NCI-H1694 treated with DMSO at 0.1 percent for 48 hours (cell line): ENCODE measurements around the gene SGO2.
"Not testable (repeated sequence)": the region's sequence is repeated elsewhere in the genome, so short reads cannot be mapped to it uniquely, and the experiment has no call there.

Experiments used
- DNase-seq: peaks from one replicate; lab custom pipeline; 2025; lab: John Stamatoyannopoulos, UW

The SGO2 gene

DNA sequence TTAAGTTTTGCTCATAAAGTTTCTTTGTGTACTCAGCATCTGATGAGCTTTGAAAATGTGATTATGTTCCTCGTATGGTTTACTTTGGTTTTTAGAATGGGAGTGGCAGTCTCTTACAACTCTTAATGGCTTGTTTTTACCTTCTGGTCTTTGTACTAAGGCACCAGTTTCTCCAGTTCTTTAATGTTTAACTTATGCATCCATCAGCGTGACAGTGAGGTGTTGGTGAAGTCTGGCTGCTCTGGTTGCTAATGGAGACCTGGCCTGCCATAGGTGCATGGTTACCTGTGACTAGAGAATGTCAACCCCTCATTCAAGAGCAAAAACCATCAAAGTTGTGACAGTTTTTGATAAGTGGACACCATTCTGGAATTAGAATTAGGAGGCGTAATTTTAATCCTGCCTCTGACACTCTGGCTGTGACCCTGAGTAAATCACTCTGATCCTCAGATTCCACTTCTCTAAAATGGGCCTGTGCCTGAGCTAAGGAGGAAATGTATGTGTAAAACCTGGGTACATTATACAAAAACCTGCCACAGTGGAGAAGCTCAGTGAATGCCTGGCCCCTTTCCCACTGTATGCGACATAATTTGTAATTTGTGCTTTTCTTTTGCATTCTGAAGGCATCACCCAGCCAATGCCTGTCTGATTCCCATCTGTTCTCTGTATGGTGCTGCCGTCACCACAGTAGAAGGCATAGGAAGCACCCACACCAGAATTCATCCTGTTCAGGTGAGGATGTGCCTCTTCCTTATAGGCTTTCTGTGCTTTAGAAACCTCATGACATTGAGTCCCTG lies 71.0 kb downstream of the SGO2 start:
- DNase-seq: no peak

DNA sequence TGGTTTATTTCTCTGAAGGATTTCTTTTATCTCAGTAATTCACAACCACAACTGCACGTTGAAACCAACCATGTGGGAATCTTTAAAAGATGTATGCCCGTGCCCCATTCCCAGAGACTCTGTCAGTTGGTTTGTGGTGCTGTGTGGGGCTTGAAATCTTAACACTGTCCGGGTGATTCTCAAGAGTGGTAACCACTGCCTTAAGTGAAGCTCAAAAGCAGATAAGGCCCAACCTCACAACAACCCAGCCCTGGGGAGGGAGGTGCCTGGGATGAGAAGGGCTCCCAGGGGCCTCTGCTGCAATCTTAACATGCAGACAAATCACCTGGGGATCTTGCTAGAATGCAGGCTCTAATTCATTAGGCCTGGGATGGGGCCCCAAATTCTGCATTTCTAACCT lies 73.2 kb downstream of the SGO2 start:
- DNase-seq: no peak

DNA sequence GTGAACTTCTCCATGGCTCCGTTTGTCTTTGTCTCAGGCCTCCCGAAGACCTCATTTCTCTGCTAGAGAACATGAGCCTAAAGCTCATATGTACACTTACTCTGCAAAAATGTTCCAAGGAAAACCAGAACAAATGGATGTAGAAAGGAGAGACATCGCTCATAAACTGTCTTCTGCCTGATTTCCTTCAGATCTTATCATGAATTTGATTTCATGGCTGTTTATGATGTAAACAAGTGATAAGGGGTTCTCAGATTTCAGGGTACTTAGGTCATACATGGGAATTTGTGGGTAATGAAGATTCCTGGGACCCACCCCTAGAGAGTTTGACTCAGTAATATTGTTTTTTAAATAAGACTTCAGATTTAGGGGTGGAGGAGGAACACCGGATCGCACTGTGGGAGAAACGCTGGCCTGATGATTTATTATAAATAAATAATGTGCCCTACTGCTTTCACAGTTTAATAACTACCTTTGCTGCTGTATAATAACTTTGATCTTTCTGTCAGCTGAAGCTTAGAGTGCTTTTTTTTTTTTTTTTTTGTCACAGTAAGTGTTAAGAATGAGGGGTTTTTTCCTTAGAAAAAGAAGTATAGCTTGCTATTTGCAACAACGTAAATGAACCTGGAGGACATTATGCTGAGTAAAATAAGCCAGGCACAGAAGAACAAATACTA lies 74.7 kb downstream of the SGO2 start:
- no peak for DNase-seq

DNA sequence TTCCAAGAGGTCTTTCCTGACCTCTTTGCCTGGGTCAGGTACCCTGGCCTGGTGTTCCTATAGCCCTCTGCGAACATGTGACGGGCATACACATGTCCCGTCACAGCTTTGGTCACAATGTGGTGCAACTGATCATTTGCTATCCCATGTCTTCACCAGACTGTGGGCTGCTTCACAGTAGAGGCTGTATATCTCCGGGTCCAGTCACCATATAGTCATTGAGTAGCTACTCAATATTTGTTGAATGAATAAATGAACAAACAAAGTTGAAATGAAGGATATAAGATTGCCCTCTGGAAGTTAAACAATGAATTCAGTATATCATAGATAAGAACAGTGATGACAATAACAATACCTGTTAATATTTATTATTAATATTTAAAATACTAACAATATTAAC lies 76.6 kb downstream of the SGO2 start:
- no peak for DNase-seq

DNA sequence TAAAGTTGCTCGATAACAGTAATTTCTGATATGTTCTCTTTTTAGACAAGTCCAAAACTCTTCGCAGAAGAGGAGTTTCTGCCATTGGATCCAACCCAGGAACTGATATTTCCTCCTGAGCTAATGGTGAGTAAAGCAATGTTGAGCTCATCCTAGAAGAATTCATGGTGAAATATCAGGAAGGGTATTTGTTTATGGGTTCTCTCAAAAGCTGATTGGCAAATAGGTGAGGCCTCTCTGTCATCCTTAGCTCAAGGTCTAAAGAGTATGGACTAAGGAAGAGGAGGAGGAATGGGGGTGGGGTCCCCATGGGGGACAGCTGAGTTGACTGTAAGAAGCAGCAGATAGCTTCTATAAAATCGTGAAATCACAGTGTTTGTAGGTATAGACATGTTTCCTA lies 78.0 kb downstream of the SGO2 start:
- no peak for DNase-seq

DNA sequence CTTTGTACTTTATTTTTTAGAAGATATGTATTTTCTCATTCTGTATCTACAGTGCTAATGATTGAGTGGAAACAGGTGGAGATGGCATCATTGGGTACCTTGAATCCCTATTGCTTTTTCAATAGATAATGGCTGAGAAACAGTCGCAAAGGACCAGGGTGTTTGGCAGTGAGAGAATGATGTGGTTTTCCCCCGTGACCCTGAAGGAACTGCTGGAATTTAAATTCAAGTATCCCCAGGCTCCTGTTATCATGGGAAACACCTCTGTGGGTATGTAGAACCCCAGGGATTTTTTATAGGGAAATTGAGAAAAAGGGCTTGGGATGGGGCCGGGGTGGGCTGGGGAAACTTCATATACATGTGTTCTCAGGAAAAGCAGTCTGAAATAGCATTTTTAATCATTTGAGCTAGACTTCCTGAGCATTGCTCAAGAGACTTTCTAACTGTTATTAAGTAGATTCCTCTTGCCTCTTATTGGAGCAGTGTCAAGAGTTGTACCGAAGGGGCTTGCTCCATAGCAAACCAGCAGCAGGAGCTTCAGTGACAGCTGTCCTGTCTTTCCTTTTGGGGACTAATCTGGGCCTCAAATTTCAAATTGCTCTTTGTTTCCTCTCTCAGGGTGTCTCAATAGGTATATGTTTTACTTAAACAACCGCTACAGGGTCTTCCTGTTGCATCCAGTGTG lies 78.7 kb downstream of the SGO2 start:
- DNase-seq: no peak

DNA sequence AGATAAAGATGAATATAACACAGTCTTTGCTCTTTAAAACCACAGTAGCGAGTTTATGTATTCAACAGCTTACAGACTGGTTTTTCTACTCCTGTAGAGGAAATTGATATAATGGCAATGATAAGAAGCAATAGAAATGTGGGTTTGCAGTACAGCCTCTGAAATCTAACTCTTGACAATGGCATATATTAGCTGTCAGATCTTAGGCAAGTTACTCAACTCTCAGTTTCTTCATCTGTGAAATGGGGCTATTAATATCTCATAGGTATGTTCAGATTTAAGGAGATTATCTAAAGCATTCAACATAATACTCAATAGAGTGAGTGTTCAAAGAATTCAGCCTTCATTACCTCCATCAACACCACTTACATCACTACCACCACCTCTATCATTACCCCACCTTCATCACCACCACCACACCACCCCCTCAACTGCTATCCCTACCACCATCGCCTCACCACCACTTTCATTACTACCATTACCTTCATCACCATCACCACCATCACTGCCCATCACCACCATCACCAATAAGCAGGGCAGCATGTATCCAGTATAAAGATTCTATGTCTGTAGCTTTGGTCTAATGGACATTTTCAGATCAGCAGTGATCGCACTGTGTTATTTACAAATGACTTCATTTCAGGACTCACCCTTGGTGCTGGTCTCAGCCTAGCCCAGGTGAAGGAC lies 82.5 kb downstream of the SGO2 start:
- no peak for DNase-seq

DNA sequence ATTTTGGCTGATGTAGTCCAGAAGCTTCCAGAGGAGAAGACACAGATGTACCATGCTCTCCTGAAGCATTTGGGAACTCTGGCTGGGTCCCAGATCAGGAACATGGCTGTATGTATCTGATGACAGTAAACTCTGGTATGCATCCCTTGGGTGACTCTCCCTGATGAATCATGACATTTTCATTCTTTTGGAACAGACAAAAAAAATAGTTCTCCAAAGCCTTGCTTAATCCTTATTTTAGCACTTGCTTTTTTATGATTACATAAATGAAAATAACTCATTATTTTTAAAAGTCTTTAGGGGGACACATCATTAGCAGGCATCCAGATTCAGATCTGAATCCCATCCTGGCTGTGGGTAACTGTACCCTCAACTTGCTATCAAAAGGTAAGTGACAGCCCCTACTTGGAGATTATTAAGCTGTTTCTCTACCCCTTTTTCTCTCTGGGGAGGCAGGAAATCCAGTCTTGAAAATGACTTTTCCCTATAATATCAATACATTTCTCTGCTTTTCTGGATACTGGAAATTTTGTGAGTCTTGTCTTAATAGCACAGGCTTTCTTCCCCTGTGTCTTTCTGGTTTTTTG lies 83.1 kb downstream of the SGO2 start:
- DNase-seq: no peak

DNA sequence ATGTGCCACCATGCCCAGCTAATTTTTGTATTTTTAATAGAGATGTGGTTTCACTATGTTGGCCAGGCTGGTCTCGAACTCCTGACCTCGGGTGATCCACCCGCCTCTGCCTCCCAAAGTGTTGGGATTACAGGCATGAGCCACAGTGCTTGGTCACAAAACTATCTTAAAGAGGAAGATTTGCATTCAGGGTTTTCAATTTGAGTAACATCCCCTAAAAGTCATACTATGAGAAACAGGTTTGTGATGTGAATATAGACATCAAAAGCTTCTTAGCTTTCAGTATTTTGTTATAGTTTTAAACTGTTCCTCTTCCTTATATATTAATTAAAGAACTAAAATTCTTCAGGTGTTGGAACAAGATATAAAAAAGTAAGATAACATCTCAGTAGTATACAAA lies 84.2 kb downstream of the SGO2 start:
- not testable (repeated sequence) for DNase-seq

DNA sequence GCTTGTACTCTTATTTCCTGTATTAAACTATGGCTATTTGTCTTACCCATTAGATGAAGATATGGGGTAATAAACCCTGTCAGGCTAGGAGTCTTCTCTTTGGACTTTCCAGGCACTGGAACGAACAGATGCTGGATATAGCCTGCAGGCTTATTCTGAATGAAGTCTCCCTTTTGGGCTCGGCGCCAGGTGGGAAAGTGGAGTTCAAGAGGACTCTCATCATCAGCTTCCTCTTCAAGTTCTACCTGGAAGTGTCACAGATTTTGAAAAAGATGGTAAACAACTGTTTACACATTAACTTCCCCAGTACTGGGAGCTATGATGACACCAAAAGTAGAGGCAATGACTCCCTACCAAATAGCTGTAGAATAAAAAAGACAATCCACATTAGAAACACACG lies 87.7 kb downstream of the SGO2 start:
- DNase-seq: no peak

DNA sequence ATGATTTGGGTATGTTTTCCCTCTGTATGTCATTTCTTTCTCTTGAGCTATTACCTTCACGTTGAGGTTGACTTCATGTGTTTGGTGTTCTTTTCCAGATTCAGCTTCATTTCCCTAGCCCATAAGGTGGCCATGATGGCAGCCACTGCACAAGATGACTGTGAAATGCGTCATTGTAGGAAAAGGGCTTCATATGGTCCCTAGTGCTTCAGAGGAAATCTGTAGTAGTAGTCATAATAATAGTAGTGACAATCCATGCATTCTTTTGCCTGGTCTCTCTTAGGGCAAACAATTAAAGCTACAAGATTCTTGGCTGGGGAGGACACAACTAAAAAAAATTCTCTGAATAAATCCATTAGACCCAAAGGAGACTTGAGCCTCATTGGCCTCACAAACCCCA lies 88.2 kb downstream of the SGO2 start:
- no peak for DNase-seq

DNA sequence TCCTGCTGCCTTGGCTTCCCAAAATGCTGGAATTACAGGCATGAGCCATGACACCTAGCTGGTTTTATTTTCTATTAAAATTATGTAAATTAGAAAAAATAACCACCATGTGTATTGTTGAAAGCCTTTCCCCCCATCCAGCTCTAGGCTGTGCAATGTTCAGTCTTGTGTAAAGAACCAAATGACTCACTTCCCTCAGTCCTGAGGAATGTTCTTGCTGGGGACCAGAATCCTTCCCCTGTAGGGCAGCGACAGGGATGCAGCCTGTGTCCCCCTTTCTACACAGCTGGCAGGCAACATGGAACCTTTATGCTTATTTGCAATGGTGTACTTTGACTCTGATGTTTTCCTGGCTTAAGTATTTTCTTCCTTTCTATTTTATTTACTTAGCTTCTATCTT lies 89.2 kb downstream of the SGO2 start:
- DNase-seq: no peak

DNA sequence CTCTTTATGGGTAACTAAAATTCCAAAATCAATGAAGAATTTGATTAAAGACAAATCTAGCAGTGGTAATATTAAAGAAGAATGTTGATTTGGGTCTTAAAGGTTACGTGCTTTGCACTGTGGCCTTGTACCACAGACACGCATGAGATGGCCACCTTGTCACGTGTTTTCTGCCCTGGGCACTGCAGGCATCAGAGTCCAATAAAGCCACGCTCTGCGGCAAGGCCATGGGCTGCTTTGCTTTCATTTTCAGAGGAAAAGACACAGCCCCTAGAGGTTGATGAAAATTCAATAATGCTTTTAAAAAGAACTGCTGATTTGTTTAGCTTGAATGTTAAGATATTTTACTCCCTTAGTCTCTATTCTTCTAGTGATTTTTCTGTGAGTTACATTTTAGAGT lies 90.2 kb downstream of the SGO2 start:
- no peak for DNase-seq

DNA sequence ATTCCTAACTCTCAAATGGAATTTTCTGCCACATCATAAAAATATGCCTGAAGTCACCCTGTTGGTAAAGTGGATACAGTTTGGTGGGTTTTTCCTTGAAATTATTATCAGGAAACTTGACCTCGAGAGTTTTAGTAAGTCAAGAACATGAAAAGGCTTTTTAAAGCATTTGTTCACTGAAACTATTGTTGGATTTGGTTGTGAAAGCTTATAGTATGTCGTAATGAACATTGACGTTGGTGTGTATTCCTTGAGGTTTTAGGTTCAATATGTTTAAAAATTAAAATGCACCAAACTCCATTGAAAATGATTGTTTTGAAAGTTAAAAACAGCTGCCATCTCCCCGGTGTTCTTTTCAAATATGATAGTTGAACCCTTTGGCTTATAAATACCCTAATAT lies 90.6 kb downstream of the SGO2 start:
- DNase-seq: no peak

DNA sequence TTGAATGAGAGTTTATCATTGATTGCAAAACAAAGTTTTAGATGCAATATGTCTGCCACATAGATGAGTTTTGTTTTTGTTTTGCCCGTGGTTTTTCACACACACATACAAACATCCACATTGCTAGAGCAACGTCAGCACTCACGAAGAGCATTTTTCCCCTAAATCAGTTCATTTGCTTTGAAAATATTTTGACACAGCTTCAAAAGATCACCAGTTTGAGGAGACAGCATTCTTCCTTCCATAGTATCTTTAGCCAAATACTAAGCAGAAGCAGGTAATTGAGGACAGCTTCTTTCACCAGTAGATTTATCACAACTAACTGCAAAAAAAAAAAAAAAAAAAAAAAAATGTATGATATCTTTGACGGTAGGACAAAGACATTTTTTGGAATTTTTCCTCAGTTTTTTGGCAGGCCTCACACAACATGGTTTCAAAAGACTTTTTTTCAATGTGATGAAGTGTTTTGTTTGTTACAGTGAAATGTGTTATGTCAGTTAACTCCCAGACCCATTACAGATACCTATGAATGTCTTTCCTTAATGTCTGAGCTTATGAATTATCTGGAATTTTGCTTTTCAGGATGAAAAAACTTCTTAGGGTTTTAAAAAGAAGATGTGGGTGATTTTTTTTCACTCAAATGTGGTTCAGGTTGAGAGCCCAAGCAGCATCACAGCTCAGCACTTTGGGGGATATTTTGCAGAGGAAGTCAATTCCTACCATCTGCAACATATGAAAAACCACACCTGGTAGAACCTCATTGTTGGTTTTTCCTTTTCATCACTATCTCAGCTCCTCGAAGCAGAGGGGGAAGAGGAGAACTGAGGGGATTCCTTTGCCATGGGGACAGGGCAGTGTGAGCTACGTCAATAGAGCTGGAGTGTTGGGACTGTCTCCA lies 91.4 kb downstream of the SGO2 start:
- DNase-seq: no peak

DNA sequence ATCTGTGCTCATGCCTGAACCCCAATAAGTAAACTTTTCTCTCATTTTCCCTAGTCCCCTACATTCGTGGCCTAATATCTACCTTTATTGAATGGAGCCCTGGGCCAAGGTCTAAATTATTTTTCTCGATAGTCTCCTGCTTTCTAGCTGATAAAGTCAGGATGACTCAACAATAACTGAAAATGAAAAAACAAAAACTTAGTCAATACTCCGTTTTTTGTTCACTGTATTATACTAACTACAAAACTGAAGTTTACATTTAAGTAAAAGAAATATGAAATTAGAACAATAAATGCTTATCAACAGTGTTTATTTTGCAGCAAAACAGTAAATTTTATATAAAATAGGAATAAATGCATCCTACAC lies 92.0 kb downstream of the SGO2 start:
- DNase-seq: no peak

DNA sequence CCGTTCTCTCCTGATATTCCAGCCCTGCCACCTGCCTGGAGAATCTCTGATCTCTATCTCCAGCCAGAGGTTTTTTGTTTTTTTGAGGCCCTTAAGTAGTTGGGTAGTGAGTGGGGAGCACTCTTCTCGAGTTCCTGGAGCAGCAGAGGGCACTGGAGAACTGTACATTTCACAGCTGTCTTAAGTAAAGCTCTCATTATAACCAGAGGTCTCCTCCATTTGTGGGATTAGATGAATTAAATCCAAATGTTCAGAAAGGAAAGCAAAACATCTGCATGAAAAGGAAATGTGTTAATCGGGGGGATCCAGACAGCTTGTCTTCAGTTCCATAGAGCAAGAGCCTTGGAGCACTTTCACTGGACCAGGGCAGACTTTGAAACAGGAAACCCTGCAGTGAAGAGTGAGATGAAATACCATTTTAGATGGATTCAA lies 92.6 kb downstream of the SGO2 start:
- no peak for DNase-seq

DNA sequence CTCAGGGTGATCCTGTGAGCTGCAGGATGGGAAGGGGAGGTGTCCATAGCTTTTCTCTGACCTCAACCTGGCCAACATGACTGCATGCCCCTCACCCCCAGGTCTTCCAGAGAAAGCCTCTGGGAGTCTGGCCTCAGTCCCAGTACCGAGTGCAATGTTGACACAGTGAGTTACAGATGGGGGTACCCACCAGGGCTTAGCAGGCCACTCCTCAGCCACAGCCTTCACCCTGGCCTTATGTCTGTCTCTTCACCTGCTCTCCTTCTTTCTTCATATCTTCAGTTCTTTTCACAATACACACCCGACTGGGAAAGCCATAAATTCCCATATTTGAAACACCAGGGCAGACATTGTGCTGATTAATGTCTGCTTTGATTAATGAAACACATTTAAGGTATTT lies 93.3 kb downstream of the SGO2 start:
- DNase-seq: no peak

DNA sequence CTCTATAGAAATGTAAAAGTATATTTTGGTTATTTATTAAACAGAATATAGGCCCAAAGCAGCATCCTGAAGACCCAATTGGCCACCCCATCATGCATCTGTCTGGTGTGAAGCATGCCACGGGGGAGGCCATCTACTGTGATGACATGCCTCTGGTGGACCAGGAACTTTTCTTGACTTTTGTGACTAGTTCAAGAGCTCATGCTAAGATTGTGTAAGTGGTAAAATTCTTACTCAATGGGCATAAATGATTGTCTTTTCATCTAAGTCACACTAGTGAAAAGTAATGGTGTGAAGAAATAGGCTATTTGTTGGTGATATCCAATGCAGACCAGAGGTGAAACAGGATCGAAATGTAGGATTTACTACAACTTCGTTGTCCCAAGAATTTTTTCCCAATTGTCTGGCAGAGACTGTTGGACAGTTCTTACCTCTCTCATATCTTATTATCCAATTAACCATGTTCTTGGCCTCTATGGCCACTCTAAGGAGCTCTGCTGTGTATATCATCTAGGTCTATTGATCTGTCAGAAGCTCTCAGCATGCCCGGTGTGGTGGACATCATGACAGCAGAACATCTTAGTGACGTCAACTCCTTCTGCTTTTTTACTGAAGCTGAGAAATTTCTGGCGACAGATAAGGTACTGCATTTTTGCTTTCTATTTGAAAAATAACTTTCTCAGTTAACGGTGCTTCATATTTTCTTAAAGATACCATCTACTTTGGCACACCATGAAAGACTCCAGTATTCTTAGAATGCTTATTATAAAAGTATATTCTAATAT lies 94.8 kb downstream of the SGO2 start:
- DNase-seq: no peak

DNA sequence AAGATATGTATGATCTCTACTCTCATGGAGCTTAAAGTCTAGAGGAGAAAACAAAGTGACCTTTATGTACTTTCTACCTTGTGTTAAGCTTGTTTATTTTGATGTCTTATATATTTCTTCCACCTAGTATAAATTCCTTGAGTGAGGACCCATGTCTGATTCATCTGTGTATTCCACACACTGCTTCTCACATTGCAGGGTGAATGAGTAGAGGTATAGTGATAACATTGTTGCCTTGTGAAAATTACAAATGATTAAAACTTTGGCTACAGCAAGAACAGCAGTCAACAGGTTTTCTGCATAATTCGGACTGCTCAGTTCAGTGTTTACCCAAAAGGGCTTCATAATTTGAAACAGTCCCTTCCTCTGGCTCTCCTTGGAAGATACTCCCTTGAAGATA lies 96.1 kb downstream of the SGO2 start:
- no peak for DNase-seq
